ENCODE measurements around the gene FOXP1.

FOXP1 gene

DNA sequence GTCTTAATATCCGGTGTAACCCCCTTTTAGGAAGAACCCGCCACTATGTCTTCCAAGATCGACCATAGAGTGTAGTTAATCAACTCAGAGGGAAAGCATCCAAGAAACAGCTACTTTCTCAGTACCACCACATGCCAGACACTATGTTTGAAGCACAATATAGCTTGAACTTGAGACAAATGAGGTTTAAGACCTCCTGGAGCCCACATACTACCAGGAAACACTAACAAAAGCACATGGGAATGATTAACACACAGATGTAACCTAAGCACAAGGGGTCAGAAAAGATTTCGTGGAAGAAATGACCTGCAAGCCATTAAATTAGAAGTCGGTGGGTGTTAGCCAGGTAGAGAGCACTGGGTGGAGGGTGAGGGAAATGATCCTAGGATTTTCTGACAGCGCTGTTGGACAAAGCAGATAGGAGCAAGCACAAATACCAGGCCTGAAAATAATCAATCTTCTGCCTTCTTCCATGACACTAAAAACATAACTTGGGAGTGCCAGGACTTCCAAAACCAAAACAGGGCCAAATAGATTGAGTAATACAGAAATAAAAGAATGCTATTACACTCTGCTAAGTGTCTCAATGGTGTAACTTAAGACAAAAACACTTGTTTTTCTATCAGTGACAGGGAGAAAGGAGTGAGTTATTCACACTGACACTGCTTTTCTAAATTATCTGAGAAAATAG lies 213.7 kb downstream of the FOXP1 start:
- FAIRE-seq (no peak), DNase-seq (ENCODE audit: insufficient read length, low spot score) (no peak)
- no peak for TF ChIP-seq POLR2A (IDR thresholded peaks at IDR 0.05; ENCODE audit: low read depth, low read length)

DNA sequence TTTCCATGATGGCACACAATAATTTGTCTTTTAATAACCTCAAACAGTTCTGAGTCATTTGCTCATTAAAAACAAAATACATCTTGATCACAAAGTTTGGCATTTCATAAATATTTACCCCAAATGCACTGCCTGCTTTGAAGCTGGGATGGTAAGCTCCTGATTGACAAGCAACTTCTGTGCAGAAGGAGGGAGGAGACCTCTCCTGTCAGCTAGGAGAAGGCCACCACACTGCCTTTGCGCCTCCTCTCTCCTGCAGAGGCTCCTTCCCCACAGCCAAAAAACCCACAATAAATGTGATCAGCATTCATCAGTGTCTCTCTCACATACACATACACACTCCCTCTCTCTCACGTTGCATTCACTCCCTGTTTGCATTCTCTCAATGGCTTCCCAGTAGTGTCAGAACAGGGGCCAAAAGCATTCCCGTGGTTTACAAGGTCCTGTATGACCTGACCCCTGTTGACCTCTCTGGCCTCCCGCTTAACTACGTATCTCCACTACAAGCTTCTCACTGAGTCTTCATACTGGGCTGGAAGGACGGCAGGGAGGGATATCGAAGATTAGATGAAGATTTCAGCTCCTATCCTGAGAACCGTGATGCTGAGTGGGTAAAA lies 216.4 kb downstream of the FOXP1 start:
- no peak for DNase-seq (ENCODE audit: insufficient read length, low spot score)
- no peak for TF ChIP-seq POLR2A (IDR thresholded peaks at IDR 0.05; ENCODE audit: low read depth, low read length)
- FAIRE-seq = no peak

DNA sequence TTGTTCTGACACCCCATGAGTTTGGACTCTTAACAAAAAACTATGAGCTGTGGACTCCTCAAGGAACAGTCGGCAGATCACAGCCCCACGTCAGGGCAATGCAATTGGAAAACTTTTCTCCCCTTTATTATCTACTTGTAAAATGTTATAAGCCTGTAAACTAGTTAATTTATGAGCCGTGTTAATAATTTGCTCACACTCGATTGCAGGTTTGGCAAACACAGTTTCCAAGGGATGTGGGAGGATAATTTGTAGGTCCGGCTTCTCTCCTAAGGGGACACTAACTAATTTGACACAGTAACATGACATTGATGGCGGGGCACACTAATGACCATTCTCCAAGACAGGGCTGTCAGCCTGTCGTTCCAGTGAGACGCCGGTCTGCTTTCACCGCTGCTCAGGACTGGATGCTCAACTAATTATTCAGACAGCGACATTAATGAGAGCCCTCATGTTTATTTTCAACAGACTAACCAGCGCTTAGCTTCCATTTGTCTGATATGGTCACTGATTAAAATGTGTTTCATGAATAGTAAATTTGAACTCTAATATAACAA lies 222.1 kb downstream of the FOXP1 start:
- no peak for TF ChIP-seq POLR2A (IDR thresholded peaks at IDR 0.05; ENCODE audit: low read depth, low read length)
- DNase-seq (ENCODE audit: insufficient read length, low spot score) (no peak), FAIRE-seq (no peak)

DNA sequence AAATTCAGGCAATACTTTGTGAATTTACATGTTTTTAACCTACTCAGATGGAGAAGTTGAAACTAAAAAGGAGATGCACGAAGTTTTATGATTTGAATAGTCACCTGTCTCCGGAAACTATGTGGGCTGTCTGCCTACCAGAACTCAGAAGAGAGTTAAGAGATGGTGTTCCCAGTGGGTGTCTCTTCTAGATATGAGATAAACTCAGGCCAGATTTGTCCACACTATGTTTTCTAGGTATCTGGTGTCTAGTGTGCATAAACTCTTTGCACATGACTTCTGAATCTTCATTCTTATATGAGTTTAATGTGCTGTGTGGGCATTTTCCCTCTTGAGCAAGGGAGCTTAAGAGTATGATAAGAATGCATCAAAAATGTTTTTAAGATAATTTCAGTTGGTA lies 222.8 kb downstream of the FOXP1 start:
- FAIRE-seq (no peak), DNase-seq (ENCODE audit: insufficient read length, low spot score) (no peak)
- no peak for TF ChIP-seq POLR2A (IDR thresholded peaks at IDR 0.05; ENCODE audit: low read depth, low read length)

DNA sequence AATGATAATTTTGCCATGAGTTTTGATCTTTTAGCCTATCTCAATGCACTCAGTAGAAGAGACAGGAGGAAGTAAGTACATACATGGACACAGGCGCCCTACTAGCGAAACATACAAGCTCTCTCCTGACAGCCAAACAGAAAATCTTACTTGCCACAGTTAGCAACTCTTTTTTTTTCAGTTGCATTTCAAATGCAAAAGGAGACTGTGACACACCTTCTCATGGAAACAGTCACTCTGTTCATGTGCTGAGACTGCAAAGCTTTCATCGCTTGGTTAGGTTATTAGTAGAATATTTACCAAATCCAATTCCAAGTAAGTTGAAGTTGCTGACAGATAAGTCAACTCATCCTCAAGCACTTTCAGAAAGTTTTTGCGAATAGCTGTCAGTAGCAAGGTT lies 223.3 kb downstream of the FOXP1 start:
- FAIRE-seq (no peak), DNase-seq (ENCODE audit: insufficient read length, low spot score) (no peak)
- no peak for TF ChIP-seq POLR2A (IDR thresholded peaks at IDR 0.05; ENCODE audit: low read depth, low read length)

DNA sequence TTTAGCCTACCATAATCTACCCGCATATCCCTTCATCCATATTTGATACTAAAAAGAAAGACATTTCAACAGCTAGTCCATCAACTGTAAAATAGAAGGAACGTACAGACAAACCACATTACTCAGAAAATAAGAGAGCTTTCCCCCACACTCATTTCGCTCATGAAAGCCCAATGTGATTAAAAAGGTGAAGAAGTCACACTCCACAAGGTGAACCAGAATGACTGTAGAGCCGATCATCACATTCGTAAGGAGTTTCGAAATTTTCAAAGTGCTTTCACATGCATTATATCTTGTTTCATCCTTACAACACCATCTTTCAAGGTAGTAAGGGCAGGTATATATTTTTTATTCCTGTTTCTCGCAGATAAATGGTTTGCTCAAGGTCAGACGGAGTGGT lies 225.3 kb downstream of the FOXP1 start:
- FAIRE-seq = no peak
- DNase-seq (ENCODE audit: insufficient read length, low spot score) = no peak
- TF ChIP-seq POLR2A (IDR thresholded peaks at IDR 0.05; ENCODE audit: low read depth, low read length) = no peak

DNA sequence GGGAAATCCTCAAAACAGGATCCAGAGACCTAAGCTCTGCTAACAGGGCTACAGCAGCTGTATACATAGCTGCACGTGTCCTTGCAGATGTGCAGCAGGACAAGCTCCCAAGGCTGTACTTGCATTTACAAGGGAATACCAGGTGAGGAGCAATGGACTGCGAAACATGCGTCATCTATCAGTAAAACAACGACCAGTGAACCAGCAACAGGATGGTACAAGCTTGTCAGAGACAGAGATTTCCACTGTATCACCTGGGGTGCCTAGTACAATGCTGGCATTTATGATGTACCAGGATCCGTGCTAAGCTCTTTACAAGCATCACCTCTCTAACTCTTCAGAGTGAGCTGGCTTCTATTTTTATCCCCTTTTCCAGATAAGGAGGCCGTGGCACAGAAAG lies 227.3 kb downstream of the FOXP1 start:
- no peak for TF ChIP-seq POLR2A (IDR thresholded peaks at IDR 0.05; ENCODE audit: low read depth, low read length)
- no peak for FAIRE-seq
- DNase-seq (ENCODE audit: insufficient read length, low spot score) = no peak

DNA sequence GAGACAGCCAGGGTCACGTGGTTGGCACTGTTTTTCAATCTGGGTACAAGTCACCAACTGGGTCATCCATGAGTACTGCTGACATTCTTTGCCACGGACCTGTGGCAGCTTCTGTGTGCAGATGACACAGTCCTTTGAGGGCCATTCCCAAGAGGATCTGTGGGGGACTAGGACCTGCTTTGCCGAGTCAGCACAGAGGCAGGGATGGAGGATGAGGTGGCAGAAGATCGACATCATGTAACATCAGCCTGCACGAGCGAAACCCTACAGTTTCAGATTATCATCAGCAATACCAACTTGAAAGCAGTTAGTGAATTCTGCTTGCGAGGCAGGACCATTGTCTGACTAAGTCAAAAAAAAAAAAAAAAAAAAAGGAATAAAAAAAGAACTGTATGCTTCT lies 227.7 kb downstream of the FOXP1 start:
- TF ChIP-seq POLR2A (IDR thresholded peaks at IDR 0.05; ENCODE audit: low read depth, low read length) = no peak
- FAIRE-seq (no peak), DNase-seq (ENCODE audit: insufficient read length, low spot score) (no peak)

DNA sequence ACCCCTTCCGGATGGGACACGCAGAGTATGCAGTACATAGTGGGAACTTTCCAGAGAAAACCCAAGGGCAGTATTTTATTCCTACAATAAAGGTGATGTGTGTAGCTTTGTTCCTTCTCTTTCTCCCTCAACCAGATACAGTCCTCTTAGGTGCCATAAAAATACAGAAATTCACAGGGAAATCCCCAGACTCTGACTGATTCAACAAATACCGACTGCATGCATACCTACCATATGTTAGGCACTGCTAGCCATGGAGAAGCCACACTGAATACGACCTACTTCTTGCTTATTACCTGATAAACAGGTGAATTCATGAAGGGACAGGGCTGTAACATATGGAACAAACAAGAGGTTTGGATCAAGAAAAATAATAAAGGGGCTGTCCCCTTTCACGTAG lies 228.5 kb downstream of the FOXP1 start:
- FAIRE-seq (no peak), DNase-seq (ENCODE audit: insufficient read length, low spot score) (no peak)
- TF ChIP-seq POLR2A (IDR thresholded peaks at IDR 0.05; ENCODE audit: low read depth, low read length) = no peak

DNA sequence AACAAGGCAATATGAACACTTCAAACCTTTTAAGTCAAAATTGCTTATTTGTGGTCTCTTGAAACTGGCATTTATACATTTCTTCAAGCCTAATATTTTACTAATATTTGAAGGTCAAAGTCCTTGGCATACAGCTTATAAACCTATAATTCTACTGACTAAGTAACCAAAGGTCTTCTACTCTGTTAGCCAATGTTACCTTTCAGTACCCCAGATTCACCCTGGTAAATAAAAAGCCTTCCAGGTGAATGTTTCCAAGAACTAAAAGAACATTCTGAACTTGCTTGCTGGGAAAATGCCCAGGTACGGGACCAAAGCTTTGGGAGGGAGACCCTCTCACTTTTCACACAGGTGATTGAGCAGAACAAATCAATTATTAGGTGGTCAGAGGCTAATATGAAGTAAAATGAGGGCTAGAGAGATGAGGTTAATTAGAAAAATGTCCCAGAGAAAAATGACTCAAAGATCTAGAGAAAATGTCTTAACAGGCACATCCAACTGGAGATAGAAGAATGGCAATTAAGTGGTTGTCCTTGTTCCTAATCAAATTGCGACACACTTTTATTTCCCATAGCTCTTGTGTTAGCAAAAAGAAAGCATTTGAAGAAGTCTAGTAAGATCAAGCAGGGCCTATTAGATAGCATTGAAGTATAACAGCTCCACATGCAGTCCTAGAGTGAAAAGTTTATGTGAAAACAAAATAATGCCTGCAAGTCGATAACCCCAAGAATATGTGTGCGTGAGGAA lies 232.0 kb downstream of the FOXP1 start:
- DNase-seq (ENCODE audit: insufficient read length, low spot score) (no peak), FAIRE-seq (no peak)
- no peak for TF ChIP-seq POLR2A (IDR thresholded peaks at IDR 0.05; ENCODE audit: low read depth, low read length)

DNA sequence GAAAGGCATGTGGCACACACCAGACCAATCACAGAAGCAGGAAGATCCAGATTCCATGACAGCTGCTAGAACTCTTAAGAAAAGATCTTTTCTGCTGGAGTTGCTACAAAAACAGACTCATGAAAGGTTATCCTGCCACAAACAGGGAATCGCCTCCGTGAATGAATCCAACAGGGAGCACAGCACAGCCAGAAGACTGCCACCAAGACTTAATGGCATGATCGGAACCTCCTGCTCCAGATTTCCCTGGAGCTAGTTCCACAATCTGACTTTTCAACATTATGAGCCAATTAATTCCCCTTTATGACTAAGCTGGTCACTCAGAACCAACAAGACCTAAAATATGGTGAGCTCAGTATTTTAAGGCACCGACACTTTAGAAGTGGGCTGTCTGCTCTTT lies 232.5 kb downstream of the FOXP1 start:
- no peak for TF ChIP-seq POLR2A (IDR thresholded peaks at IDR 0.05; ENCODE audit: low read depth, low read length)
- no peak for DNase-seq (ENCODE audit: insufficient read length, low spot score)
- no peak for FAIRE-seq

DNA sequence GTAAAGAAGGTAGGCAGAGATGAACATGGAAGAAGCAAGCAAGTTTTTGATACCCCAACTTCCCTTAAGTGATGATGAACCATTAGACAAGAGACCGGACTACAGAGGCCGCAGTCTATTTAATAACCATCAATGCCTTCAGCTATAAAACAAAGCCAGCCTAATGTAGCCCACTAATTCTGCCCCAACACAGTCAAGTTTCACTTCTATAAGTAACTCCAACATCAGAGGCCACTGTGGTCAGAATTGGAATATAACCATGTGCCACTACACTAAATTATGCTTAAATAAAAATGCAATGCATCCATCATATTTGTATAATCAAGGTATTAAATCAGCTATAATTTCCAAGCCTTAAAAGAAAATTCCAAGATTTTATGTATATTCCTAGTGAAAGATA lies 234.7 kb downstream of the FOXP1 start:
- FAIRE-seq = no peak
- DNase-seq (ENCODE audit: insufficient read length, low spot score) = no peak
- TF ChIP-seq POLR2A (IDR thresholded peaks at IDR 0.05; ENCODE audit: low read depth, low read length) = no peak

DNA sequence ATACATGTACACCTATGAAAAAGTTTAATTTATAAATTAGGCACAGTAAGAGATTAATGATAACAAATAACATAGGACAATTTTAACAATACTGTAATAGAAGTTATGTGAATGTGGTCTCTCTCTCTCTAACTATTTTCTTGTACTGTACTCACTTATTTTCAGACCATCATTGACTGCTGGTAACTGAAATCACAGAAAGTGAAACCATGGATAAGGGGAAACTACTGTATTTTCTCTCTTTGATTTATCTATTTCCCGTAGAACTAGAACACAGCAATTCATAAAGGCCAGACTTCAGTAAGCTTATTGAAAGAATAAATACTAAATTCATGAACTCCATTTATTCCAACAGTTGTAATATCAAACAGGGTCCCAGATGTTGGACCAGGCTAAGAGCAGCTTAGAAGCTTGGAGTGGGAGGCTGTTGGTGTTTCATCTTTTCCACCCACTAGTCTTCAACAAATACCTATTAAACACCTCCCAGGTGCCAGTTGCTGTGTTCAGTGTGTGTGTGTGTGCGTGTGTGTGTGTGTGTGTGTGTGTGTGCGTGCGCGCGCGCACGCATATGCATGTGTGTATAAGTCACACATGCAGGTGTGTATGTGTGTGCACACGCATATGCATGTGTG lies 235.4 kb downstream of the FOXP1 start:
- no peak for FAIRE-seq
- DNase-seq (ENCODE audit: insufficient read length, low spot score) = no peak
- TF ChIP-seq POLR2A (IDR thresholded peaks at IDR 0.05; ENCODE audit: low read depth, low read length) = no peak

DNA sequence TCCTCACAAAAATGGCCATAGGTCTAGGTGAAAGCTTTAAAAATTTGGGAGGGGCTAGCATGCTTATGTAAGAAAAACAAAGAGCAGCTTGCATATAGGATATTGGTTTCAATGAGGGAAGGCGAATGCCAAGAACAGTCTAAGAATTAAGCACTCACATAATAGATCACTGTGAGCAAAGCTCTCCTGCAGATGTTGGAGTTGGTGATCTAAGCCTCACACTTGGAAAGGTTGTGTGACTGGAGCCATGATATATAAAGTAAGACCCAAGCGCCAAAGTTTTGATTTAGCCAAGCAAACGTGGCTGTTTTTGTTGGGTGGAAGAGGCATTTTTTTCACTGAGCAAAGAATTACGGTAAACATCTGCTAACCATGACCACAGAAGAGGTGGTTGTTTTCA lies 237.5 kb downstream of the FOXP1 start:
- DNase-seq (ENCODE audit: insufficient read length, low spot score) (no peak), FAIRE-seq (no peak)
- TF ChIP-seq POLR2A (IDR thresholded peaks at IDR 0.05; ENCODE audit: low read depth, low read length) = no peak
